Measurements from ENCODE around the gene ACTN3. TPM values are rescaled to one million over a fixed set of nuclear protein-coding genes. Genes with fewer than 3 reads are reported as not detected.

The ACTN3 gene
- total RNA-seq, 1 donor from 2014 or later: 0.11 TPM

DNA sequence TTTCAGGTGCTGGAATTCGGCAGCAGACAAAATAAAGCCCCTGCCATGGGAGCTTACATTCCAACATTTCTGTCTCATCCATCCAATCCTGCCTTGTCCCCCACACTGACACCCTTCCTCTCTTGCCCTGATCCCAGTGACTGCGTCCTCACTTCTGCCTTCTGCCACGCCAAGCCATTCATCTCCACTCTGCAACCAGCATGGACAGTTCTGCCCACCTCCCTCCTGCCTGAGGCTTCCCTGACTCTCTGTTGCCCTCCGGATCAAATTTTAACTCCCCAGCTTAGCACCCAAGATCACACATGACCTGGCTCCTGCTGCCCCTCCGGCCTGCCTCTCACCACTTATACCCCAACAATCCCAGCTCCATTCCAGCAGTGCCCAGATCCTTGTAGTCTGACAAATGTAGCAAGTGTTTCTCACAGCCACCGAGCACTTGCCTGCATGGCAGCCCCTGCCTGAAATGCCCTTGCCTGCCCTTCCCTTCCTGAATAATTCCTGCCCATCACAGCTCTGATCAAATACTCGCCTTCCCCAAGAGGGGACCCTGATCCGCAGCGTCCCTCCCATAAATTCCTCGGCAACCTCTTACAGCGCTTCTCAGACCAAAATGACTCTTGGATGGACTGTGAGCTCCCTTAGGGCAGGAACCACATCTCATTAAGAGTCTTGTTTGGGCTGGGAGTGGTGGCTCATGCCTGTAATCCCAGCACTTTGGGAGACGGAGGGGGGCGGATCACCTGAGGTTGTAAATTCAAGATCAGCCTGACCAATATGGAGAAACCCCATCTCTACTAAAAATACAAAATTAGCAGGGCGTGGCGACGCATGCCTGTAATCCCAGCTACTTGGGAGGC, 2.3 kb downstream of the ACTN3 start:
- no peak for DNase-seq (ENCODE audit: extremely low spot score, unreplicated experiment)
- no peaks in the 10 kb centered on the region for H3K9me3 Mint-ChIP-seq (ENCODE audit: unreplicated experiment)
- H3K4me3 Mint-ChIP-seq (ENCODE audit: unreplicated experiment): no peak overlapping the region
- H3K4me1 Mint-ChIP-seq (ENCODE audit: unreplicated experiment): peaks cover 22% of the 10 kb centered on the region
- H3K36me3 Mint-ChIP-seq (ENCODE audit: unreplicated experiment): no peaks in the 10 kb centered on the region
- no peak overlapping the region for H3K27ac Mint-ChIP-seq (ENCODE audit: unreplicated experiment)
- TF ChIP-seq CTCF (IDR thresholded peaks at IDR 0.05): no peak
- H3K27me3 Mint-ChIP-seq (ENCODE audit: unreplicated experiment): peaks cover 5% of the 10 kb centered on the region

GRCh38 chr11:66549696-66550095, 3.0 kb downstream of the ACTN3 start:
- Mint-ChIP-seq H3K27me3 (ENCODE audit: unreplicated experiment) (peaks cover 5% of the 10 kb centered on the region), H3K36me3 (ENCODE audit: unreplicated experiment) (no peaks in the 10 kb centered on the region), H3K27ac (ENCODE audit: unreplicated experiment) (no peak overlapping the region), H3K4me1 (ENCODE audit: unreplicated experiment) (peaks cover 17% of the 10 kb centered on the region), H3K4me3 (ENCODE audit: unreplicated experiment) (no peak overlapping the region), H3K9me3 (ENCODE audit: unreplicated experiment) (no peaks in the 10 kb centered on the region)
- no peak for TF ChIP-seq CTCF (IDR thresholded peaks at IDR 0.05)
- no peak for DNase-seq (ENCODE audit: extremely low spot score, unreplicated experiment)

DNA sequence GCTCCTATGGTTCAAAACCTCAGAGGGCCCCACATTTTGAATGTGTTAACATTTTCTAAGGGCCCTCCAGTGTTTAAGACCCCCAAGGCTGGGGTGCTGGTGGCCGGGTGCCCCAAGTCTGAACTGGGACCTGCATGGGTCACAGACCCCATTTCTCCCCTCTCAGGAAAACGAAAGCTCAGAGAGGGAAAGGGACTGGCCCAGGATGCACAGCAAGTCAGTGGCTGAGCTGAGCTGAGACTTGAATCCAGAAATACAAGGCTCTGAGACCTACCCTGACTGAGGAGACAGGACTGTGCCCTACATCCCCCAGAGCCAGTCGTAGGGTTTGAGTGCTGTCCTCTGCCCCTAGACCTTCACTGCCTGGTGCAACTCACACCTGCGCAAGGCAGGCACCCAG, 4.2 kb downstream of the ACTN3 start:
- H3K36me3 Mint-ChIP-seq (ENCODE audit: unreplicated experiment): no peaks in the 10 kb centered on the region
- no peak overlapping the region for H3K4me3 Mint-ChIP-seq (ENCODE audit: unreplicated experiment)
- H3K27ac Mint-ChIP-seq (ENCODE audit: unreplicated experiment): no peak overlapping the region
- no peak for DNase-seq (ENCODE audit: extremely low spot score, unreplicated experiment)
- TF ChIP-seq CTCF (IDR thresholded peaks at IDR 0.05): no peak
- H3K27me3 Mint-ChIP-seq (ENCODE audit: unreplicated experiment): peaks cover 5% of the 10 kb centered on the region
- no peaks in the 10 kb centered on the region for H3K9me3 Mint-ChIP-seq (ENCODE audit: unreplicated experiment)
- H3K4me1 Mint-ChIP-seq (ENCODE audit: unreplicated experiment): peaks cover 13% of the 10 kb centered on the region

DNA sequence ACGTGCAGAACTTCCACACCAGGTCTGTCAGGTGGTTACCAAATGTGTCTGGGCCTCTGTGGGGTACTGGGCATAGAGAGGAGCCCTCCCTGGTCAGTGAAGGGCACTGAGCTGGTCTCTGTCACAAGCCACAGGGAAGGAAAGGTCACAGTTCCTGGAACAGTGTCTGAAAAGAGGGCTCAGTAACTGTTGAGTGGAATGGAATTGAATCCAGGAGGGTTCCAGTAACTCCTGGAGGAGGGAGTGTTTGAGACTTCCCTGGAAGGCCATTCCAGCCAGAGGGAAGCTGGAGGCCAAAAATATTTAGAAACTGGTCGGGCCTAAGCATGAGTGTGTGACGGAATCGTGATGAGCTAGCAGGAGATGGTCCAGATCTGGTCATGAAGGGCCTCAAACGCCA, 7.9 kb downstream of the ACTN3 start:
- TF ChIP-seq CTCF (IDR thresholded peaks at IDR 0.05): no peak
- Mint-ChIP-seq H3K9me3 (ENCODE audit: unreplicated experiment) (no peaks in the 10 kb centered on the region), H3K27me3 (ENCODE audit: unreplicated experiment) (no peaks in the 10 kb centered on the region), H3K4me1 (ENCODE audit: unreplicated experiment) (no peaks in the 10 kb centered on the region), H3K4me3 (ENCODE audit: unreplicated experiment) (no peak overlapping the region), H3K36me3 (ENCODE audit: unreplicated experiment) (no peaks in the 10 kb centered on the region), H3K27ac (ENCODE audit: unreplicated experiment) (no peak overlapping the region)
- DNase-seq (ENCODE audit: extremely low spot score, unreplicated experiment): no peak

DNA sequence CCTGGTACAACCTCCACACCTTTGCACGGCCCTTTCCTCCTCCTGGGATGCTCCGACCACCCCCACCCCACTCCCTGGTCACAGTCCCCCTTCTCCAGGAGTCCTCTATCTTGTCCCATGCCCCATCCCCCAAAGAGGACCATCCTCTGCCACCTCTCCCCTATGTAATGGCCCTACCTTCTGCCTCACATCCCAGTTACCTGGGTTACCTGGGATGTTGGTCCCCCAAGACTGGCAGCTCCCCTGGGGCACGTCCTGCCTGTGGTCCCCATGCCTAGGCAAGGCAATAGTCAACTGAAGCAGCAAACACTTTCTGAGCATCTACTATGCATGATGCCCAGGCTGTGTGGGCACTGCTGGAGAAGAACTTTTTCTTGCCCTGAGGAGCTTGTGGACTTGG, 8.7 kb downstream of the ACTN3 start:
- Mint-ChIP-seq H3K4me1 (ENCODE audit: unreplicated experiment) (no peaks in the 10 kb centered on the region), H3K9me3 (ENCODE audit: unreplicated experiment) (no peaks in the 10 kb centered on the region), H3K4me3 (ENCODE audit: unreplicated experiment) (no peak overlapping the region), H3K27ac (ENCODE audit: unreplicated experiment) (no peak overlapping the region), H3K27me3 (ENCODE audit: unreplicated experiment) (no peaks in the 10 kb centered on the region), H3K36me3 (ENCODE audit: unreplicated experiment) (no peaks in the 10 kb centered on the region)
- no peak for DNase-seq (ENCODE audit: extremely low spot score, unreplicated experiment)
- no peak for TF ChIP-seq CTCF (IDR thresholded peaks at IDR 0.05)
